MM.1S (cell line): ENCODE data around the gene FBXL19.

ENCODE experiments used
- DNase-seq: peaks from one replicate; pipeline ENCODE4 v3.0.0-alpha.2; 2015
- H2AFZ ChIP-seq: fragments of 300-600 bp; sonication (generic); 2 replicates; pipeline ENCODE4 v1.6.0; 2016; ENCODE audit warnings: antibody characterized with exemption, low read length
- H3F3A ChIP-seq: fragments of 300-600 bp; sonication (generic); 2 replicates; pipeline ENCODE4 v1.6.1; 2016; ENCODE audit warnings: mild to moderate bottlenecking, antibody characterized with exemption, low read length, moderate library complexity, mixed read lengths; ENCODE audit not compliant: insufficient read depth
- H3K27ac ChIP-seq: fragments of 300-600 bp; sonication (generic); 2 replicates; pipeline ENCODE4 v1.5.1; 2016; ENCODE audit warnings: mild to moderate bottlenecking, low read length
- H3K27me3 ChIP-seq: fragments of 300-600 bp; sonication (generic); replicated peaks from 2 replicates; pipeline ENCODE4 v1.6.0; 2016; ENCODE audit warnings: low read length; ENCODE audit not compliant: insufficient read depth
- H3K36me3 ChIP-seq: fragments of 300-600 bp; sonication (generic); replicated peaks from 2 replicates; pipeline ENCODE4 v1.6.1; 2016; ENCODE audit warnings: mild to moderate bottlenecking, low read length, mixed read lengths; ENCODE audit not compliant: insufficient read depth
- H3K4me1 ChIP-seq: fragments of 300-600 bp; sonication (generic); 2 replicates; pipeline ENCODE4 v1.6.1; 2016; ENCODE audit warnings: low read length, mixed read lengths
- H3K4me2 ChIP-seq: fragments of 300-600 bp; sonication (generic); 2 replicates; pipeline ENCODE4 v1.6.0; 2016; ENCODE audit warnings: low read depth, low read length
- H3K4me3 ChIP-seq: fragments of 300-600 bp; sonication (generic); 2 replicates; pipeline ENCODE4 v1.5.1; 2016; ENCODE audit warnings: low read length, mixed read lengths
- H3K79me2 ChIP-seq: fragments of 300-600 bp; sonication (generic); 2 replicates; pipeline ENCODE4 v1.6.1; 2016; ENCODE audit warnings: mixed run types, low read length, mixed read lengths
- H3K9ac ChIP-seq: fragments of 300-600 bp; sonication (generic); 2 replicates; pipeline ENCODE4 v1.6.1; 2016; ENCODE audit warnings: low read length, mixed read lengths
- H3K9me2 ChIP-seq: fragments of 300-600 bp; sonication (generic); replicated peaks from 2 replicates; pipeline ENCODE4 v1.6.1; 2016; ENCODE audit warnings: mild to moderate bottlenecking, low read length, mixed read lengths; ENCODE audit not compliant: insufficient read depth
- H3K9me3 ChIP-seq: fragments of 300-600 bp; sonication (generic); replicated peaks from 2 replicates; pipeline ENCODE4 v1.6.1; 2016; ENCODE audit warnings: mild to moderate bottlenecking, low read length, mixed read lengths; ENCODE audit not compliant: insufficient read depth
- H4K20me1 ChIP-seq: fragments of 300-600 bp; sonication (generic); 2 replicates; pipeline ENCODE4 v1.6.1; 2016; ENCODE audit warnings: mild to moderate bottlenecking, low read length, moderate library complexity, mixed read lengths; ENCODE audit not compliant: insufficient read depth
- EZH2 ChIP-seq: fragments of 300-600 bp; sonication (generic); optimal IDR thresholded peaks from 2 replicates; pipeline ENCODE3; 2017; ENCODE audit warnings: low read depth, mild to moderate bottlenecking, antibody characterized with exemption, low read length, mixed read lengths
- EZH2phosphoT487 ChIP-seq: fragments of 300-600 bp; sonication (generic); IDR thresholded peaks from 2 replicates; pipeline ENCODE4 v1.6.1; 2018; ENCODE audit warnings: antibody characterized with exemption, low read length
- TF ChIP-seq, protein P1 (sequence below): fragments of 300-600 bp; sonication (generic); IDR thresholded peaks from 2 replicates; pipeline ENCODE4 v1.5.1; 2016; ENCODE audit warnings: antibody characterized with exemption, low read length, mixed read lengths

Gene FBXL19

GRCh38 chr16:30989469-30990047 lies 66.2 kb downstream of the FBXL19 start:
- Histone ChIP-seq H3K9ac (no peak overlapping the region), H3K27me3 (no peaks in the 10 kb centered on the region), H3K79me2 (no peaks in the 10 kb centered on the region), H3F3A (no peaks in the 10 kb centered on the region), H3K4me2 (no peak overlapping the region), H3K9me2 (no peaks in the 10 kb centered on the region), H3K4me1 (no peaks in the 10 kb centered on the region), H3K9me3 (no peaks in the 10 kb centered on the region), H3K4me3 (no peak overlapping the region), H3K36me3 (no peaks in the 10 kb centered on the region), H4K20me1 (no peaks in the 10 kb centered on the region), H2AFZ (no peak overlapping the region), H3K27ac (no peak overlapping the region)
- TF ChIP-seq EZH2 = no peak
- TF ChIP-seq, protein P1, sequence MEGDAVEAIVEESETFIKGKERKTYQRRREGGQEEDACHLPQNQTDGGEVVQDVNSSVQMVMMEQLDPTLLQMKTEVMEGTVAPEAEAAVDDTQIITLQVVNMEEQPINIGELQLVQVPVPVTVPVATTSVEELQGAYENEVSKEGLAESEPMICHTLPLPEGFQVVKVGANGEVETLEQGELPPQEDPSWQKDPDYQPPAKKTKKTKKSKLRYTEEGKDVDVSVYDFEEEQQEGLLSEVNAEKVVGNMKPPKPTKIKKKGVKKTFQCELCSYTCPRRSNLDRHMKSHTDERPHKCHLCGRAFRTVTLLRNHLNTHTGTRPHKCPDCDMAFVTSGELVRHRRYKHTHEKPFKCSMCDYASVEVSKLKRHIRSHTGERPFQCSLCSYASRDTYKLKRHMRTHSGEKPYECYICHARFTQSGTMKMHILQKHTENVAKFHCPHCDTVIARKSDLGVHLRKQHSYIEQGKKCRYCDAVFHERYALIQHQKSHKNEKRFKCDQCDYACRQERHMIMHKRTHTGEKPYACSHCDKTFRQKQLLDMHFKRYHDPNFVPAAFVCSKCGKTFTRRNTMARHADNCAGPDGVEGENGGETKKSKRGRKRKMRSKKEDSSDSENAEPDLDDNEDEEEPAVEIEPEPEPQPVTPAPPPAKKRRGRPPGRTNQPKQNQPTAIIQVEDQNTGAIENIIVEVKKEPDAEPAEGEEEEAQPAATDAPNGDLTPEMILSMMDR = no peak
- TF ChIP-seq EZH2phosphoT487 = no peak
- DNase-seq = no peak

- H3F3A ChIP-seq = no peaks in the 10 kb centered on the region
- H3K9ac ChIP-seq = no peak overlapping the region
- H3K4me2 ChIP-seq = no peak overlapping the region
- no peaks in the 10 kb centered on the region for H4K20me1 ChIP-seq
- no peaks in the 10 kb centered on the region for H3K9me3 ChIP-seq
- no peaks in the 10 kb centered on the region for H3K4me1 ChIP-seq
- H2AFZ ChIP-seq = no peak overlapping the region
- H3K79me2 ChIP-seq = no peaks in the 10 kb centered on the region
- TF ChIP-seq, protein P1 = no peak
- TF ChIP-seq EZH2phosphoT487 (no peak), EZH2 (no peak)
- DNase-seq = no peak
- H3K27me3 ChIP-seq = no peaks in the 10 kb centered on the region
- no peaks in the 10 kb centered on the region for H3K36me3 ChIP-seq
- H3K27ac ChIP-seq = no peak overlapping the region
- no peak overlapping the region for H3K4me3 ChIP-seq
- H3K9me2 ChIP-seq = no peaks in the 10 kb centered on the region
These were observed 66.7 kb downstream of the FBXL19 start for GRCh38 chr16:30990105-30990504.

GRCh38 chr16:30991052-30991451 lies 67.7 kb downstream of the FBXL19 start:
- Histone ChIP-seq H3K79me2 (no peaks in the 10 kb centered on the region), H3K4me1 (no peaks in the 10 kb centered on the region), H3K4me3 (no peak overlapping the region), H2AFZ (no peak overlapping the region), H3F3A (no peaks in the 10 kb centered on the region), H3K27me3 (peaks cover 4% of the 10 kb centered on the region; the same call in 1 of the 2 replicates), H3K4me2 (no peak overlapping the region), H3K9me2 (no peaks in the 10 kb centered on the region), H3K27ac (no peak overlapping the region), H3K9me3 (no peaks in the 10 kb centered on the region), H4K20me1 (no peaks in the 10 kb centered on the region), H3K9ac (no peak overlapping the region), H3K36me3 (no peaks in the 10 kb centered on the region)
- no peak for DNase-seq
- no peak for TF ChIP-seq EZH2
- TF ChIP-seq, protein P1 = no peak
